DOHH2 (cell line): Measurements from ENCODE around the gene GIMAP2.

Experiments used
- H3F3A ChIP-seq: fragments of 200-600 bp; sonication (generic), shearing (Covaris generic); 2 replicates; pipeline ENCODE4 v1.6.0; 2016; ENCODE audit warnings: antibody characterized with exemption, mild to moderate bottlenecking; ENCODE audit not compliant: control insufficient read depth, insufficient read depth
- H3K27ac ChIP-seq: fragments of 200-600 bp; sonication (generic); 2 replicates; pipeline ENCODE4 v1.5.1; 2014; ENCODE audit warnings: low read depth, mild to moderate bottlenecking, low read length, moderate library complexity
- H3K27me3 ChIP-seq: fragments of 200-600 bp; sonication (generic); 2 replicates; pipeline ENCODE4 v1.6.1; 2014; ENCODE audit warnings: mild to moderate bottlenecking, low read length, mixed read lengths; ENCODE audit not compliant: control insufficient read depth
- H3K36me3 ChIP-seq: fragments of 200-600 bp; sonication (generic); 2 replicates; pipeline ENCODE4 v1.6.1; 2014; ENCODE audit warnings: mild to moderate bottlenecking, low read length, moderate library complexity, mixed read lengths; ENCODE audit not compliant: control insufficient read depth
- H3K4me1 ChIP-seq: fragments of 200-600 bp; sonication (generic); 2 replicates; pipeline ENCODE4 v1.6.1; 2014; ENCODE audit warnings: mild to moderate bottlenecking, low read length, mixed read lengths; ENCODE audit not compliant: control insufficient read depth
- H3K4me2 ChIP-seq: fragments of 200-600 bp; sonication (generic); 2 replicates; pipeline ENCODE4 v1.6.0; 2014; ENCODE audit warnings: mild to moderate bottlenecking, low read length, moderate library complexity
- H3K4me3 ChIP-seq: fragments of 200-600 bp; sonication (generic); 2 replicates; pipeline ENCODE4 v1.5.1; 2014; ENCODE audit warnings: mild to moderate bottlenecking, low read length, mixed read lengths
- H3K79me2 ChIP-seq: fragments of 200-600 bp; sonication (generic); 2 replicates; pipeline ENCODE4 v1.6.1; 2014; ENCODE audit warnings: mild to moderate bottlenecking, low read length, mixed read lengths; ENCODE audit not compliant: control insufficient read depth
- H3K9me2 ChIP-seq: fragments of 200-600 bp; sonication (generic); replicated peaks from 2 replicates; pipeline ENCODE4 v1.6.1; 2014; ENCODE audit warnings: mild to moderate bottlenecking, low read length, mixed read lengths; ENCODE audit not compliant: control insufficient read depth
- H3K9me3 ChIP-seq: fragments of 200-600 bp; sonication (generic); 2 replicates; pipeline ENCODE4 v1.6.1; 2014; ENCODE audit warnings: antibody characterized with exemption, low read length, mixed read lengths; ENCODE audit not compliant: control insufficient read depth, insufficient read depth
- H4K20me1 ChIP-seq: fragments of 200-600 bp; sonication (generic); 2 replicates; pipeline ENCODE4 v1.6.0; 2014; ENCODE audit warnings: low read depth, mild to moderate bottlenecking, antibody characterized with exemption, low read length, moderate library complexity; ENCODE audit not compliant: control insufficient read depth, insufficient read depth
- EZH2phosphoT487 ChIP-seq: fragments of 200-600 bp; sonication (generic); IDR thresholded peaks from 2 replicates; pipeline ENCODE4 v1.6.1; 2017; ENCODE audit warnings: borderline replicate concordance, mild to moderate bottlenecking, antibody characterized with exemption, low read length, moderate library complexity, mixed read lengths
- TF ChIP-seq, protein P1 (sequence below): fragments of 200-600 bp; sonication (generic); IDR thresholded peaks from one replicate; pipeline ENCODE4 v1.5.1; 2014; ENCODE audit warnings: antibody characterized with exemption, mild to moderate bottlenecking, low read depth, low read length; ENCODE audit not compliant: poor library complexity, severe bottlenecking

The GIMAP2 gene

DNA sequence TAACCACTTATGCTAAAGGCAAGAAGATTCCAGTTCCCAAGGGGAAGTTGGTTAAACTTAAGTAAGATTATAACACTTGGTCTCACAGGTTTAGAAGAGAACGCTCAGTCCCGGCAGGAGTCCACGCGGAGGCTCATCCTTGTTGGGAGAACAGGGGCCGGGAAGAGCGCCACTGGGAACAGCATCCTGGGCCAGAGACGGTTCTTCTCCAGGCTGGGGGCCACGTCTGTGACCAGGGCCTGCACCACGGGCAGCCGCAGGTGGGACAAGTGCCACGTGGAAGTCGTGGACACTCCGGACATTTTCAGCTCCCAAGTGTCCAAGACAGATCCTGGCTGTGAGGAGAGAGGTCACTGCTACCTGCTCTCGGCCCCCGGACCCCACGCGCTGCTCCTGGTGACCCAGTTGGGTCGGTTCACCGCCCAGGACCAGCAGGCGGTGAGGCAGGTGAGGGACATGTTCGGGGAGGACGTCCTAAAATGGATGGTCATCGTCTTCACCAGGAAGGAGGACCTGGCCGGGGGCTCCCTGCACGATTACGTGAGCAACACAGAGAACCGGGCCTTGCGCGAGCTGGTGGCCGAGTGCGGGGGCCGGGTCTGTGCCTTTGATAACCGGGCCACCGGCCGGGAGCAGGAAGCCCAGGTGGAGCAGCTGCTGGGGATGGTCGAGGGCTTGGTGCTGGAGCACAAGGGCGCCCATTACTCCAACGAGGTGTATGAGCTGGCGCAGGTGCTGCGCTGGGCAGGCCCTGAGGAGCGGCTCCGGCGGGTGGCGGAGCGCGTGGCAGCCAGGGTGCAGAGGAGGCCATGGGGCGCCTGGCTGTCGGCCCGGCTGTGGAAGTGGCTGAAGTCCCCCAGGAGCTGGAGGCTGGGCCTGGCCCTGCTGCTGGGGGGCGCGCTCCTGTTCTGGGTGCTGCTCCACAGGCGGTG, 34.7 kb downstream of the GIMAP2 start:
- H3K27ac ChIP-seq, result no peak overlapping the region

DNA sequence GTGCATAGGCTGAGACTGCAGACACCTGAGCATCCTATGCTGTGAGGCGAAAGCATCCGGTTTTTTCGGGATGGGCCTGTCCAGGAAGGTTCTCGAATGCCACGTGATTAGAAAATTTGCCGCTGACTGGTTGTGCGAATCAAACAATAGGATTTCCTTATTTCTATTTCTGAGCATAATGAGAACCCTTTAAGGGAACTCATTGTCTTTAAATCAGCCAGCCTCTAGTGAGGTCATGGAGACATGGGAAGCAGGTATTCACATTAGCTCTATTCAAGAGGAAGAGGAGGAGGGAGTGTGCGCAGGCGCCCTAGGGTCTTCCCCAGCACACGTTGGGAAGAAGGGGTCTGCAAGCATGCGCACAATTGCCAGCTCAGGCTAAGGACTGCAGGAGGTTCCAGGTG, 36.5 kb downstream of the GIMAP2 start:
- TF ChIP-seq, protein P1, sequence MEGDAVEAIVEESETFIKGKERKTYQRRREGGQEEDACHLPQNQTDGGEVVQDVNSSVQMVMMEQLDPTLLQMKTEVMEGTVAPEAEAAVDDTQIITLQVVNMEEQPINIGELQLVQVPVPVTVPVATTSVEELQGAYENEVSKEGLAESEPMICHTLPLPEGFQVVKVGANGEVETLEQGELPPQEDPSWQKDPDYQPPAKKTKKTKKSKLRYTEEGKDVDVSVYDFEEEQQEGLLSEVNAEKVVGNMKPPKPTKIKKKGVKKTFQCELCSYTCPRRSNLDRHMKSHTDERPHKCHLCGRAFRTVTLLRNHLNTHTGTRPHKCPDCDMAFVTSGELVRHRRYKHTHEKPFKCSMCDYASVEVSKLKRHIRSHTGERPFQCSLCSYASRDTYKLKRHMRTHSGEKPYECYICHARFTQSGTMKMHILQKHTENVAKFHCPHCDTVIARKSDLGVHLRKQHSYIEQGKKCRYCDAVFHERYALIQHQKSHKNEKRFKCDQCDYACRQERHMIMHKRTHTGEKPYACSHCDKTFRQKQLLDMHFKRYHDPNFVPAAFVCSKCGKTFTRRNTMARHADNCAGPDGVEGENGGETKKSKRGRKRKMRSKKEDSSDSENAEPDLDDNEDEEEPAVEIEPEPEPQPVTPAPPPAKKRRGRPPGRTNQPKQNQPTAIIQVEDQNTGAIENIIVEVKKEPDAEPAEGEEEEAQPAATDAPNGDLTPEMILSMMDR, result no peak
- TF ChIP-seq EZH2phosphoT487, result no peak
- no peaks in the 10 kb centered on the region for H3K4me1 ChIP-seq
- H4K20me1 ChIP-seq, result no peaks in the 10 kb centered on the region
- 0 out of 2 replicates have a peak, but pooled peaks cover 2% of the 10 kb centered on the region for H3K27me3 ChIP-seq
- H3F3A ChIP-seq, result no peaks in the 10 kb centered on the region
- no peaks in the 10 kb centered on the region for H3K79me2 ChIP-seq
- H3K4me2 ChIP-seq, result no peak overlapping the region
- no peak overlapping the region for H3K27ac ChIP-seq
- no peaks in the 10 kb centered on the region for H3K9me3 ChIP-seq
- no peaks in the 10 kb centered on the region for H3K9me2 ChIP-seq
- no peak overlapping the region for H3K4me3 ChIP-seq
- no peaks in the 10 kb centered on the region for H3K36me3 ChIP-seq

More for the DNA sequence above, 34.7 kb downstream of the GIMAP2 start:
- no peaks in the 10 kb centered on the region for H3K9me2 ChIP-seq
- H4K20me1 ChIP-seq, result no peaks in the 10 kb centered on the region
- no peaks in the 10 kb centered on the region for H3K36me3 ChIP-seq
- no peaks in the 10 kb centered on the region for H3K9me3 ChIP-seq
- no peak overlapping the region for H3K4me2 ChIP-seq
- H3F3A ChIP-seq, result no peaks in the 10 kb centered on the region
- H3K4me1 ChIP-seq, result no peaks in the 10 kb centered on the region
- TF ChIP-seq, protein P1, result no peak
- no peak for TF ChIP-seq EZH2phosphoT487
- H3K79me2 ChIP-seq, result no peaks in the 10 kb centered on the region
- peaks cover 10% of the 10 kb centered on the region; the same call in 1 of the 2 replicates for H3K27me3 ChIP-seq
- H3K4me3 ChIP-seq, result no peak overlapping the region

DNA sequence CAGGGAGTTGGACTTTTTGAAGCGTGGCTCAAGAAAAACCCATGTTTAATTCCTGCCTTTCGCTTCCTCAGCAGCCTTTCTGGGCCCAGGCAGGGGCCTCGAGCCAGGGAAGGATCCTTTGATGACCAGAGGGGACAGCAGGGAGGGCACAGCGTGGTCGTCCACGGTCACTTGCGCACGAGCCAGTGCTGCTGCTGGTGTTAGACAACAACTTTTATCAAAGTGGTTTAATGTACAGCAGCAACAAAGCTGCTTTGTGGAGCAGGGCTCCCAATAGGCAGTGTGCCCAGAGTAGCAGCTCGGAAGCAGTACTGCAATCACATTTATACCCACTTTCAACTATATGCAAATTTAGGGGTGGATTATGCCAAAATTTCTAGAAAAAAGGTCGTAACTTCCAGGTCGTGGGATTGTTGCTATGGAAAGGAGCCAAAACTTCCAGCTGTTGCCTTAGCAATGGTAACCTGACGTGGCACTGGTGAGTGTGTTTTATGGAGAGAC, 37.0 kb downstream of the GIMAP2 start:
- Histone ChIP-seq H3K4me1 (no peaks in the 10 kb centered on the region), H3K4me3 (no peak overlapping the region), H3K27me3 (0 out of 2 replicates have a peak, but pooled peaks cover 7% of the 10 kb centered on the region), H3K9me2 (no peaks in the 10 kb centered on the region), H3K27ac (no peak overlapping the region), H3K36me3 (no peaks in the 10 kb centered on the region), H4K20me1 (no peaks in the 10 kb centered on the region), H3K4me2 (no peak overlapping the region), H3K79me2 (no peaks in the 10 kb centered on the region), H3F3A (no peaks in the 10 kb centered on the region), H3K9me3 (no peaks in the 10 kb centered on the region)
- TF ChIP-seq EZH2phosphoT487, result no peak
- TF ChIP-seq, protein P1, result no peak
